COLO829 (cell line): Measurements from ENCODE around the gene BTBD7.
"Not testable (repeated sequence)": the region's sequence is repeated elsewhere in the genome, so short reads cannot be mapped to it uniquely, and the experiment has no call there.

Source experiments
- DNase-seq: peaks from one replicate; pipeline ENCODE4 v3.0.0; 2012; ENCODE audit warnings: low spot score

The BTBD7 gene

GRCh38 chr14:93332853-93333630 lies at the start of gene BTBD7:
Gene BTBD7, minus strand, starts transcription at chr14:93333036. Its CDS starts 36,985 bp downstream, at chr14:93296051.
- peak; percentile 90 for DNase-seq

DNA sequence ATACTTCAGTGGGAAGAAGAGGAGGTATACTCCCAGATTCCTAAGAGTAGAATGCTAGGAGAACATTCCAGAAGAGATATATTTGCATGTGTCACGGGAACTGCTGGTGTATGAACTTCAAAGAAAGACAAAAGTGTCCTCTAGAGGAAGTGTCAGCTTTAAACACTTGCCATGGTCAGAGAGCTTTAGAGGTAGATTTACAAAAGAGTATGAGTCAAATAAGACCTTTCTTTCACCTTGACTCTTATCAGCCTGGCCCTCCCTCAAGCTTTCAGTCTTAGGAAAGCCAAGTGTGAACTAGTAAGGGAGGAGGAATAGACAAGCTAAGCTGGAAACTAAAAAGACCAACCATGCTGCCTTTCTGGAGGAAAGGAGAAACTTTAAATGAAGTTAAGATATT lies 48.8 kb upstream of the BTBD7 start:
- no peak for DNase-seq

GRCh38 chr14:93379831-93380230 lies 47.0 kb upstream of the BTBD7 start:
- DNase-seq: no peak

DNA sequence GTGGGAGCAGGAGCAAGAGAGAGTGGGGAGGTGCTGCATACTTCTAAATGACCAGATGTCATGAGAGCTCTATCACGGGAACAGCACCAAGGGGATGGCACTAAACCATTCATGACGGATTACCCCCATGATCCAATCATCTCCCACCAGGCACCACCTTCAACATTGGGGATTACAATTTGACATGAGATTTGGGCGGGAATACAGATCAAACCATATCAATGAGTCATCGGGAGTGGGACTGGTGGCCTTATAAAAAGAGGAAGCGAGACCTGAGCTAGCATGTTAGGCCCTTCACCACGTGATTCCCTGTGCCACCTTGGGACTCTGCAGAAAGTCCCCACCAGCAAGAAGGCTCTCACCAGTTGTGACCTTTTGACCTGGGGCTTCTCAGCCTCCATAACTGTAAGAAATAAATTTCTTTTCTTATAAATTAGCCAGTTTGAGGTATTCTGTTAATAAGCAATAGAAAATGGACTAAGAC lies 42.9 kb upstream of the BTBD7 start:
- no peak for DNase-seq

- DNase-seq: no peak
Observed at GRCh38 chr14:93369713-93370266, 37.0 kb upstream of the BTBD7 start.

- no peak for DNase-seq
Observed at GRCh38 chr14:93368996-93369712, 36.3 kb upstream of the BTBD7 start.

DNA sequence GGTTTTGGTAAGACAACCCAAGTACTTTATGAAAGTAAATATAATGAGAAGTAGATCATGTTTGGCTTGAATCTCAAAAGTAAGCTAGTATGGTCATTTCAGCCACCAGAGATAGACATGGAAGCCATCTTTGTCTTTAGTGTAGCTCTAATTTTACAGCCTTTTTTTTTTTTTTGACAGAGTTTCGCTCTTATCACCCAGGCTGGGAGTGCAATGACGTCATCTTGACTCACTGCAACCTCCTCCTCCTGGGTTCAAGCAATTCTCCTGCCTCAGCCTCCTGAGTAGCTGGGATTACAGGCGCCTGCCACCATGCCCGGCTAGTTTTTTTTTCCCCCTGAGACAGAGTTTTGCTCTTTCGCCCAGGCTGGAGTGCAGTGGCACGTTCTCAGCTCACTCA lies 22.0 kb upstream of the BTBD7 start:
- not testable (repeated sequence) for DNase-seq

- no peak for DNase-seq
Observed at GRCh38 chr14:93348292-93348691, 15.5 kb upstream of the BTBD7 start.

DNA sequence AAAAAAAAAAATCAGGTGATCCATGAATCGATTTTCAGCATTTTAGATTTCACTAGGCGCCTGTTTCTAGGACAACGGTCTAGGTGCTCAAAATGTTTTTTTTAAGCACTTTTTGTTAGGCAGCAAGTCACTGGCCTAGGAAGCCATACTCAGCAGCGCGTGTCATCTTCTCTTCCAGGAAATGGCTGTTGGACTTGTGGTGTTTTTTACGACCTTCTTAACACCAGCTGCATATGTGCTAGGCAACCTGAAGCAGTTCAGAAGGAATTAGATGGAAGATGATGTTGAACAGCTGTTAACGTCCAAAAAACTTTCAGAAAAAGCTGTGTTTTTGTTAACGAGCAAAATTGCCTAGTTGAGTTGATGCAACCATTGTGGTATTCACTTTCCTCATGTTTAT lies 15.0 kb upstream of the BTBD7 start:
- DNase-seq: no peak

DNA sequence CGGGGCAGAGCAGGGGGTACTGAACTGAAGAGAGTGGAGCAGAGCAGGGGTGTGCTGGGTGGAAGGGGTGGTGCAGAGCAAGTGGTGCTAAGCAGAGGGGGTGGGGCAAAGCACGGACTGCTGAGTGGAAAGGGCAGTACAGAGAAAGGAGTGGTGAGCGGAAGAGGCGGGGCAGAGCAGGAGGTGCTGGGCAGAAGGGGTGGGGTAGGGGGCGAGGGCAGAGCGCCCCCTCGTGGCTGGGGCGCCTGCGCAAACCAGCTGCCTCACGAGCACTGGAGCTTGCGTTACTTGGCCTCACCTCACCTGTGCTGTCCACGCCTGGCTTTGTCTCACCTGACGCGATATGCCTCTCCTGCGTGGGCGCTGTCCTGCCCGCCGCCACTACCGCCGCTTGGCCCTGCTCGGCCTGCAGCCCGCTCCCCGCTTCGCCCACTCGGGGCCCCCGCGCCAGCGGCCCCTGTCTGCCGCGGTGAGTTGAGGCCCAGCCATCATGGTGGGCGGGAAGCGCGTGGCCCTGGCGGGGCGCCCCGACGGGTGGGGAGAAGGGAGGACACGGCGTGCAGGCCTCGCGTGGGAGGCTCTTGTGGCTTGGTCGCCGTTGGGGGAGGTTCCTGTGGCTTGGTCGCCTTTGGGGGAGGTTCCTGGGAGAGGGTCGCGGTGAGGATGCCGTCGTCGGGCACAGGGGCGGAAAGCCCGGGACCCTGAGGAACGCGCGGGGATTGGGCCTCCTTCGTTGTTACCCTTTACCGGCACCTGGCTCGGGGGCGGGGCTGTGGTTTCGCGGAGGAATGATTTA lies 14.3 kb upstream of the BTBD7 start, which contains the start of gene COX8C:
Gene COX8C (plus strand): TSS at position 257 of the 796 bp plus-strand sequence. CDS start 87 bp downstream, at position 344.
- no peak for DNase-seq

DNA sequence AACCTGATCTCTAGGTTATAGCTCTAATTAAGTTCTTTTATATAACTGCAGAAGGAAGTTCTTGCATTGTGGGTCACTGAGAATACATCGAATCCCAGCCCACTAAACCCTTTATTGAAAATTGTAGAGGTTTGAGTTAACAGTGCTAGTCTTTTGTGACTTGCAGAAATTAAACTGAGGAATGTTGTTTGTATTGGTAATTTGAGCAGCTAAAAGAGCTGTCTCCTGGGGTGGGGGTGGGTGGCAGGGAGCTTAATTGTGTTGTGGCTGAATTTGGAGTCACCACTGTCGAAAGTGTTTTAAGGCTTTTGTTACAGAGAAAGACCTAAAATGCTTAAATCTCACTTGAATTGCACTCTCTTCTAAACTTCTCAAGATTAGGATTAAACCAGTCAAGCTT lies 11.0 kb upstream of the BTBD7 start:
- no peak for DNase-seq

DNA sequence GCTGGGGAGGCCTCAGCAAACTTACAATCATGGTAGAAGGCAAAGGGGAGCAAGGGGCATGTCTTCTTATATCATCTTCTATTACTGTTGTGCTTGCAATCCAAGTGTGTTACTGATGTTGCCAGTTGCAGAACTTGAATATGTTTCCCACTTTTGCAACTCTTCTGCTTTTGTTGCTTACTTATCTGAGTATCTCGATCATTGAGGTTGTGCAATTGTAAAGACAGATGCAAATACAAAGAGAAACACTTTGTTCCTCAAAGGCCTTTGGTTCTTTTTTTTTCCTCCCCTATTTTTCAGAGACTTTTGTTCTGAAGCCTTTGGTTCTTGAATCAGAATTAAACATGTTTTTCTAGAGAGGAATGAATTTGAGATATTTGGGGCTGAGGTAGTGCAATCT lies 10.4 kb upstream of the BTBD7 start:
- no peak for DNase-seq

DNA sequence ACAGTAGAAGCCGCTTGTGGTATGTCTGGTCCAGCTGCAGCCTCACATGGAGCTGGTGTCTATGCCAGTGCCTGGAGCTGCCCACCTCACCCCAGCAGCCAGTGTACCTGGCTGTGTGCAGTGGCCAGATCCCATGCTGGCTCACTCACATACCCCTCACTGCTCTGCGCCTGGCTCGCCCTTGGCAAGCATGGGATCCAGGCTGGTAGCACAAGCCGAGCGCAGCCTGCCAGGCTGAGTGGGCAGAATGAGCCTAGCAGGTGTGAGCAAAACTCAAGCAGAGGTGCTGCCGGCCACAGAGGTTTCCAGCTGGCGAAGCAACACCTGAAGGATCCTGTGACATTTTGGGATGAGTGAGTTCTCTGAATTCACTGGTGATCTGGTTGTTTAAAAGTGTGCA lies 5.0 kb upstream of the BTBD7 start:
- DNase-seq: no peak

- no peak for DNase-seq
Observed at GRCh38 chr14:93337143-93337753, 4.4 kb upstream of the BTBD7 start.

DNA sequence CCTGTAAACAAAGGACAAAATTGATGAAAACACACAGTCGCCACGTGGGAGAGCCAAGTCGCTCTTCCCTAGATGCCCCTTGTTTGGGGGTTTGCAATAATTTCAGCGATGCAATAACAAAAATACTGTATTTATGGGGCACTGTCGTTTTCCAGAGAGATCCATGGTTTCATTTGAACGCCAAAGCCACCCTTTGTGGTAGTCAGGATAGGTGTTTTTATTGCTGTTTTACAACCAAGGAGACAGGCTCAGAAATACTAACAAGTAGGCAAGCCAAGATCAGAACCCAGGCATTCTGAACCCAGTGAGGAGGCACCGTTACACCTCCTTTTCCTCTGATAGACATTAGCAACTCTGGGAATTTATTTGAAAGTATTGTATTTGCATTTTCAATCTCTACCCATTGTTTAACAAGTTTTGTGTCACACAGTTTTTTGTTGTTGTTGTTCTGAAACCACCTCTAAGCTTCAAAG lies 831 bp upstream of the BTBD7 start:
- no peak for DNase-seq

DNA sequence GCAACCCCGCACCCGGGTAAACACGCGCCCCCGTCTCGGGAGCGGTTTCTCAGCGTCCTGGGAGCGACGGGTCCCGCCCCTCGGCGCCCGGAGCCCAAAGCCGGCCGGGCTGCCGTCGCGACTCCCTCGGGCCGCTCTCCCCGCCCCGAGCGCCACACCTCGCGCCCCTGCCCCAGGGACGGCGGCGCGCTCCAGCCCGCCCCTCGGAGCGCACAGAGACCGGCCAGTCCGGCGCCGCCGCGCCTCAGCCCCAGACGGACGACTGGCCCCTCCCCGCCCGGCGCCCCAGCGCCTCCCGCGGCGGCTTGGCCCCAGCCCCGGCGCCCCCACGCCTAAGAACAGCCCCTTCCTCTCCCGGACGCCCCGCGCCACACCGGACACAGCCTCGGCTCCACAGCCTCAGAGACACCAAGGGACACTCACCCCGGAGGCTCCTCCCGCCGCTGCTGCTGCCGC lies 411 bp downstream of the BTBD7 start:
- peak; percentile 5 for DNase-seq

- DNase-seq: no peak
Observed at GRCh38 chr14:93331728-93332396, 974 bp downstream of the BTBD7 start.

DNA sequence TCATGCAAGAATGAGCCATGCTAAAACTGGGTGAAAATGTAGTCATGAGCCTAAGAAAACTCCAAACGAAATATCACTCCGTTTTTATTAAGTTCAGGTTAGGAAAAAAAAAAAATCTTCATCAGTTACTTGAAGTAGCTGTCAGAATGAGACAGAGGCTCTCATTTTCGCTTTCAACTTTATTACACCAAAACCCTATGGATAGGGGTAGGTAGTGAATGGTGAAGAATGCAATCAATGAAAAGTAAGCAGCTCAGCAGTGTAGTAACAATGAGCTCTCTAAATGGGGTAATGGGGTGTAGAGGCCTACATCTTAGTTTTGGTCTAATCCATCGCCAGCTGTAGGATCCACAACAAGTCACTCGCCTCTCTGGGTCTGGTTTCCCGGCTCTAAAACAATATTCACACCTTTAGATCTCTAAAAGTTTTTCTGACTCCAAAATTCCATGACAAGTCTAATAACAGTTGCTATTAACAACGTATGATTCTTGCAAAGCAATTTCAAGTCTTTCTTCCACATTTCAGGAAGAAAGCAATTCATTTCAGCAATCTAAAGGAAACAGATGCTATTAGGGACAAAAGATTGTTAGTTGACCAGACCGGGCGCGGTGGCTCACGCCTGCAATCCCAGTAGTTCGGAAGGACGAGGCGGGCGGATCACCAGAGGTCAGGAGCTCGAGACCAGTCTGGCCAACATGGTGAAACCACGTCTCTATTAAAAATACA lies 1.7 kb downstream of the BTBD7 start:
- DNase-seq: no peak

- DNase-seq: no peak
Observed at GRCh38 chr14:93330609-93331000, 2.2 kb downstream of the BTBD7 start.

DNA sequence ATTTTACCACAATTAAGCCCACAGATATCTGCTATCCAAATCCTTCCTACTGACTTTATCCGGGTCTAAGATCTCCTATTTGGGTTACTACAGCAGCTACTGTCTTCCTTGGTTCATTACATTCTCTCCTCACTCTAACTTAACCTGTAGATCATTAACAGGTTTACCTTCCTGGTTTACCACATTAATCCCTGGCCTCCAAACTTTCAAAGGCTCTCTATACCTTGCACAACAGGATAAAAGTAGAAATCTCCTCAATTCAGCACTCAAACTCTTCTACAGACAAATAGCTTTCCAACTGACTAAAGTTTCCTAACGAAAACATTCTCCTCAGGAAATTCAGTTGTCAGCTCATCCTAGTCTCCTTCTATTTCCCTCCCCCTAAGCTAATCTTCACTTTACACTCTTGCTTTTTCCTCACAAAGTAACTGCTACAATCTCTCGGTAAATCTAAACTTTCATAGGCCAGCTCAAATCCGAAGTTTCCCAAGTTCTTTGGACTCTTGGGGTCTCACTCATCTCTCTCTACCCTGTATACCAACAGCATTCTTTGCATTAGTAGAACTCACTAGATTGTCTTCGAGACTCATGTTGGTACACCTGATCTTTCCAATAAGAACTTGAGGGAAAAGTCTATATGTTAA lies 2.7 kb downstream of the BTBD7 start:
- DNase-seq: no peak
